SK-N-MC (cell line): ENCODE results near the gene MROH7.

Experiments used
- EZH2 ChIP-seq: fragments of 200-600 bp; sonication (generic); IDR thresholded peaks from one replicate; pipeline ENCODE4 v1.6.1; 2017; ENCODE audit warnings: antibody characterized with exemption
- FOXP2 ChIP-seq: optimal IDR thresholded peaks from 2 replicates; pipeline ENCODE3; 2011; ENCODE audit warnings: mild to moderate bottlenecking, moderate library complexity; ENCODE audit not compliant: insufficient read depth; ENCODE audit errors: extremely low read length, control extremely low read depth
- POLR2AphosphoS5 ChIP-seq: IDR thresholded peaks from 2 replicates; pipeline ENCODE4 v1.6.1; 2012; ENCODE audit warnings: mild to moderate bottlenecking, low read depth, low read length, borderline replicate concordance

DNA sequence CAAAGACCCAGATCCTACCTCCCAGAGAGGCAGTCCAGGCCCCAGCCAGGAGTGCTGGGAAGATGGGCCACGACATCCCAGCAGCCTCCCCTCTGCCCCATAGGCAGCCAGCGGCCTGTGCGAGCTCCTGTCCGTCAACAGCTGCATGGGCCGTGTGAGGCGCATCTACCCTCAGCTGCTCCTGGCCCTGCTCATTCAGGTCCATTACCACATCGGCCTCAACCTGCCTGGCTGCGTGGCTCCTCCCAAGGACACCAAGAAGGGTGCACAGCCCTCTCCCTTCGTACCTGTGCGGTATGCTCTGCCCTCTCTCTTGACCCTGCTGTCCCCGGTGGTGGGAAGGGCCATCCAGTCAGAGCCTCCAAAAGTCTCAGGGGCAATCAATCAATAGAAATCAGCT is 44.6 kb downstream of the MROH7 start:
- TF ChIP-seq POLR2AphosphoS5 (no peak), EZH2 (no peak), FOXP2 (no peak)
